Measurements from ENCODE around the gene RAPGEF1.

Gene RAPGEF1

DNA sequence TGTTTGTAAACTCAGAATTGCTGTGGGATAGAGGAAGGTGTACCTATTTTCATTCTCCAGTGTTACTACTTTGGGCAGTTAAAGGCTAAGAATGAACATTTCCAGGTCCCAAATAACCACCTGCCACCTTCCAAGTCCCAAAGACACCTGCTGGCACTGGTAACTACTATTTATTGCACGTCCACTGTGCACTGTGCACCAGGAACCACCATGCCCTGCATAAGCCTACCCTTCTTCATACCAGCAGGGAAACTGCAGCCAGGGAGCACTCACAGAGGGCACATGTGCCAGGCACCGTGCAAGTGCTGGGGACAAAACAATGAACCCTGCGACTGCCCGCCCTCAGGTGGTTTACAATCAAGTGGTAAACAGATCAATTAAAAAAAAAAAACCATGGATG lies 34.9 kb downstream of the RAPGEF1 start:
- no peak for DNase-seq

DNA sequence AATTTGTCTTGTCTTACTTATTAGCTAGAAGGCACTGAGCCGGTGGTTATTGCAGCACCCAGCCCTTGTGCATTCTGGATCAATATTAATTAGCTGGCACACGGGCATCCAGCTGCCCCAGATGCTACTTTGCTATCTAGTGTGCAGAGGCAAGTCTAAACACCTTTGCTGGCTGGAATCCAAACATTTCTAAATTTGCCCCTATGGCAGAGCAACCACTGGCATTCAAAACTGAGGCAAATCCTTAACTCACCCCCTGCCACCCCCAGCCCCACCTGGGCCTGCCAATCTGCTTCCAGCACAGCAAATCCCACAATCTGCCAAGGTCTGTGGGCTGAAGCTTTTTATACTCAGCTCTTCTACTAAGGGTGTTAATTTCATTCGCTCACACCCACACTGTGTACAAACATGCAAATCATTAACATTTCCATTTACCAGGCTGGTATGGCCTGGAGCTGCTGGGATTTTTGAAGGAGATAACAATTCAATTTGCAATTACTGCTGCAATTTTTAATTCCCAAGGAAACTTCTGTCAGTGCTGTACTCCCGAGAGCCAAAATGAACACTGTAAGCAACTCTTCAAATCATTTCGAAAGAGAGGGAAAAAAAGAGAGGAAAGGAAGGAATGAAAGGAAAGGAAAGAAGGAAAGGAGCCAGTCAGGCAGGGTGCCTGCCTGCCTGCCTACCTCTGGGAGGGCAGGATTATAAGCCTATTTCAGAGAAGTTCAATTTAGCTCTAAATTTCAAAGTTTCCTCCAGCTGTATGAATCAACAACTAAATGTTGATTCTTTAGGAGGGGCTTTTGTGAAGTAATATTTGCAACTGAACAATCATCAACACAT lies 35.5 kb downstream of the RAPGEF1 start:
- no peak for DNase-seq

DNA sequence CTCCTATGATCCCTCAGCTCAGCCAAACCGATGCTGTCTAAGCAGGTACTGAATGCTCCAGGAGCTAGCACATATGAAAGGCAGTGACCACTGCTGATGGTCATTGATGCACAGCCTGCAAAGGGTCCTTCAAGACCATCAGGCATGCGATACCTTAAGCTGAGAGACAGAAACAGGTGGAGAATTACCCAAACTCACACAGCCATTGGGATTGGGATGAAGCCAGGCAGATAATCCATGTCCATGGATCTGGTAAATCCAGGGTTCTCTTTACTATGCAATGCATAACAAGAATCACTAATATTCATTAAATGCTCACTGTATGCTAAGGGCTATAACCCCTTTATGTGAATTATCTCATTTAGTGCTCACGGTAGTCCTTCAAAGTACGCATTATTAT lies 36.2 kb downstream of the RAPGEF1 start:
- DNase-seq = no peak

DNA sequence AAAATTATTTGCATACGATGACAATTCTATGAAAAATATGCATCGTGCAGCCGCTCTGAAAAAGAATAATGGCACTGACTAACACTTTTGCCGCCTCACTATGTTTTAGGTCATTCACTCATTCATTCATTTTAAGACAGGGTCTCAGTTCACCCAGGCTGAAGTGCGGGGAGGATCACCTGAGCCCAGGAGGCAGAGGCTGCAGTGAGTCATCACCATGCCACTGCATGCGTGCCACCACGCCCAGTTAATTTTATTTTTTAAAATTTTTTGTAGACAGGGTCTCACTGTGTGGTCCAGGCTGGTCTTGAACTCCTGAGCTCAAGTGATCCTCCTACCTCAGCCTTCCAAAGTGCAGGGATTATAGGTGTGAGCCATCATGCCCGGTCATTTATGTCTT lies 37.0 kb downstream of the RAPGEF1 start:
- no peak for DNase-seq

GRCh38 chr9:131701789-131702337 lies 38.0 kb downstream of the RAPGEF1 start:
- DNase-seq = no peak

DNA sequence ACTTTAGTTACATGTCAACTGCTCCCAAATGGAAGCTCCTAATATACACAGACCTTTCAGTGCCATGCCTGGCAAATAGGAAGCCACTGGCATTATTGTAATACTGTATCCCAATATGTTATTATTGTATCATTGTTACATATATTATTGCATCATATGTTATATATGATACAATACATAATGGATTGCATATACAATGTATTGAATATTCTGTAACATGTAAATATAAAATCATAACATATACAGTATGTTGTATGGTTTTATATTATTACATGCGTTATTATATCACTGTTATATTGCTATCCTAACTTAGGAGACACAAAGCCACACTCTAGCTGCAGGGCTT lies 38.5 kb downstream of the RAPGEF1 start:
- DNase-seq = no peak

GRCh38 chr9:131700765-131701435 lies 39.0 kb downstream of the RAPGEF1 start:
- no peak for DNase-seq

DNA sequence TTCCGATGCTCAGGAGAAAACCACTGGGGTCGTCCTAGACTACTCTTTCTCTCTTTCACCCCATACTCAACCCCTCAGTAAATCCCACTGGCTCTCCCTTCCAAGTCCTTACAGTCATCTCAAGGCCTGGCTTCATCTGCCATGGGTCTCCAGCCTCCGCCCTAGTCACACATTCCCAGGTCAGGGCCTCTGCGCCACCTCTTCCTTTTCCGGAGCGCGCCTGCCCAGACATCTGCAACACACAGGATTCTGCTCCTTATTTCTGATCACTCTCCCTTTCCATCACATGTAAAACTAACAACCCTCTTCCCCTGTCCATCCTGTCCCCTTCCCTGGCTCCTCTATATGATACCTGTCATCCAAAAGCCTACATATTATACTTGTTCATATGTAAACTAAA lies 39.8 kb downstream of the RAPGEF1 start:
- no peak for DNase-seq

DNA sequence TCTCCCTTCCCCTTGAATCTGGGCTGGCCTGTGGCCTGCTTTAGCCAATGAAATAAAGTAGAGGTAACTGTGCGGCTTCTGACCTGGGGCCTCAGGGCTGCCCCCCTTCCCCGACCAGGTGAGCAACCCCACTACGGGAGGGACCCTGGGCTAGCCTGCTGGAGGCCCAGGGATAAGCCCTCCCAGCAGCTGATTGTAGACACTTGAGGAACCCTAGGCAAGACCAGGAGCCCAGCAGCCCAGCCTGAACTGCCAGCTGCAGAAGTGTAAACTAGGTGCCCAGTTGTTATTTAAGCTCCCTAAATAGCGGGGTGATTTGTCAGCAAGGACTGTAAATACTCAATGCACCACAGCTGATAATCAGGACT lies 41.3 kb downstream of the RAPGEF1 start:
- DNase-seq = no peak

- DNase-seq = no peak
These were observed 41.8 kb downstream of the RAPGEF1 start for GRCh38 chr9:131697908-131698617.

DNA sequence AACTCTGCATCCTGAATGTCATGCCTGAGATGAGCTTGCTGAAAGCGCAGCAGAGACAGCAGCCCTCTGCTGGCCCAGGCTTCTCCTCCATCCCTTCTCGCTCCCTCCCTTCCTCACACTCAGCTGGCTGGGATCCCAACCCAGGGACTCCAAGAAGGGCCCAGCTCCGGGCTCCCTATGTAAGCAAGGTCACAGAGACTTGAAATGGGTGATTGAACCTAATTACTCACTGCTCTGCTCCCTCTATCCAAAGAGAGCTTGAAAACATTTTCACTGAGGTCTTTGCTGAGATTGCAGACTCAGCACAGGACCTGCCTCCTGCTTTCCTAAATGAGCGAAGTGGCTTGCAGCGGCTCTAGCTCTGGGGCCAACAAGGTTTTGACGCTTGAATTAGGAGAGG lies 42.8 kb downstream of the RAPGEF1 start:
- DNase-seq = no peak

DNA sequence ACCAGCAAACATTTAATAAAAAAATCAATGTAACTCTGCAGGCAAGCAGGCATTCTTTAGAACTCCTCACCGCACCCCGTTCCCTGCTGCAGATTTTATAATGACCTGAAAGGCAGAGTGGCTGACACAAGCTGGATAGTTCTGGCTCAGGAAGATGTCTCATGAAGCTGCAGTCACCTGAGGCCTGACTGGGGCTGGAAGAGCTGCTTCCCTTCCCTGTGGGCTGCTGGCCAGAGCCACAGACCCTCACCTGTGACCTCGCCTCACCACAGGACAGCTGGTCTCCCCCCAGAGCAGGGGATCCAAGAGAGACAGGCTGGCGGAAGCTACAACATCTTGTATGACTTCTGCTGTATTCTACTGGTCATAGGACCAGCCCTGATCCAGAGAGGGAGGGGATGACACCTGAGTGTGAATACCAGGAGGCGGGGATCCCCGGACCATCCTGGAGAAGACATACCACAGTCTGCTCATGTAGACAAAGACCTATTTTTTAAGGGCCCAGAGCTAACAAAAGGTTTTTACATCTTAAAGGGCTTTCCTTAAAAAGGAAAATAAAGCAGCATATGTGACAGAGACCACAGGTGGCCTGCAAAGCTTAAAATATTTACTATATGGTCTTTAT lies 43.9 kb downstream of the RAPGEF1 start:
- no peak for DNase-seq

DNA sequence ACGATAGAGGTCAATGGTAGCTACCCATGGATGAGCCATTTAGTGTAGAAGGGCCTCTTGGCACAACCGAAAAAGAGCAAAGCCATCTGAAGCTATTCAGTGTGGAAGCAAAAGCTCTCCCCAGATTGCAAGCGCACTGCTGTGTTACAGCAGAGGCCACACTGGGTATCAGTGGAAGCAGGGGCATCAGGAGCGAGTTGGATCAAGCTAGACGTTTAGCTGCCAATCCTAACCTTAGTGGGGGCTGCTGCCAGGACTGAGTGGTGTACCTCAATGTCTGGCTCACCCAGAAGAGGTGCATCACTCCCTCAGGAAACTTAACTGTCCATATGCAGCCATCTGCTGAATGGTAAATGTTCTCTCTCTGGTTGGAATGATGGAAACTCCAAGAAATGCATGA lies 44.5 kb downstream of the RAPGEF1 start:
- DNase-seq = no peak

DNA sequence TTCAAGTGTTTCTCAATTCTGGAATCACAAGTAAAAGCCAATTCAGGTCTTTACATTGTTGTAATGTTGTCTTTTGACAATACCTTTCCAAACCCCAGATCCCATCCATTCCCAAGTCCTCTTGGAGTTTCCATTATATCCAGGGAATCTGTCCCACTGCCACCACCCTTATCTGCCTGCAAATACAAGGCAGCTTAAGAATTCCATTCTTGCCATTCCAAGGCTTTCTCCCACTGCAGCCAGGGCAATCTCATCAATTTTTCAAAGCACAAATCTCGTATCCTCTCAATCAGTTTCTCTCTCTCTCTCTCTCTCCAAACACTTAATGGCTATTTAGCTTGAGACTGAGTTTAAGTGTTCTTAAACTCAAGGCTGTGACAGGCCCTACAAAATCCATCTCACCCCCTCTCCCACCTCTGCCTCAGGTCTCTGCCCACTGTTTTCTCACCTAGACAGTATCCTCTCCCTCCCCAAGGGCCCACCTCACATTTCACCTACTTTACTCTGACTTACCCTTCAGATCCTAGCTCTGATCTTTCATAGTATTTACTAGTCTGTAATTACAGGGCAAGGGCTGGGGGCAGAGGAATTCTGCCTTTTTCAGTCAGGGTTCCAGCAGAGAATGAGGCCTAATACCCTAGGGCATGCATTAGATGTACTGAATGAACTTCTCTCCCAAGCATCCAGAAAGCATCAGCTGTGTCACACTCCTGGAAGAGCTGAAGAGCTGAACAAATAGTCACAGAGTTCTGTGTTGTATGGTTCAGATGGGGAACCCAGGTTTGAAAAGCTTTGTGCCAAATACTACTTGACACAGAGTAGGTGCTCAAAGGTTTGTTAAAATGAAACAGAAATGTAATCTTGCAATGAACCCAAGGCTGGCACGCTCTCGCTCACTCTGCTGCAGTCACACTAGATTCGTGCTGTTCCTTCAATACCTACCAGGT lies 46.0 kb downstream of the RAPGEF1 start:
- DNase-seq = no peak

DNA sequence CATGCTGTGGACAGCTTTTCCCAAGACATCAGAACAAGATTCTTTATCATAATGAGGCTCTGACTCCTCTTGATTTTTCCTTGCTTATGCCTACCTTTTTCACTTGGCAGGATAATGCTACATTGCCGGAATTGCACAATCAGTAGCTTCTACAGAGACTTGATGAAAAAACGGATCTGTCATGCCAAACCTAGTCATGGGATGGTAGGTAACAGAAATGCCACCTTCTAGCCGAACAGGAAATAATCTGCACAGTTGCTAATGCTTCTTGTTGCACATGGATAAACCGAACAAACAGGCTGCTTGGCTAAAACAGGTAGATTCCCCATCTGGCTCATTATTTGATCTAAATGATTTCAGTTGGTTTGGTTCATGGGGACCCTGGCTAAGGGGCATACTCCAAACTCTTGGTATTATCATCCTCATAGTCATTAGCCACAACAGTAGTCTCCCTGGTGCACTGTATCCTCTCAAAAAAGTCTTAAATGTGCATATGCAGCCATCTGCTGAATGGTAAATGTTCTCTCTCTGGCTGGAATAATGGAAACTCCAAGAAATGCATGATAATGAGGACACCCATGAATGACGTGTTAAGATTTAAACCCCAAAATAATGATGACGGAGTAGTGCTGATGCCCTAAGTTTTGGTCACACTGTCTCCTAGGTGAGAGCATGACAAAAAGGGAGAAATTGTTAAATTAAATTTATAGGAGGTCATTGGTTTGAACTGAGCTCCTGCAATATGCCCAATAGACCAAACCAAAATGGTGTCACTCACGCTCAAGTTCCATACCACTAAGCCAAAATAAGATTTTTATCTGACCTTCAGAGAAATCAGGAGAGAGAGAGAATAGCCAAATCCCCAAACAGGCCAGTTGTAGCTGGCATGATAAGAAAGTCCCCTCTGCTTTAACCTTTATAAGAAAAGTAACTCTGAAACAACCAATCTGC lies 47.0 kb downstream of the RAPGEF1 start:
- DNase-seq = no peak

DNA sequence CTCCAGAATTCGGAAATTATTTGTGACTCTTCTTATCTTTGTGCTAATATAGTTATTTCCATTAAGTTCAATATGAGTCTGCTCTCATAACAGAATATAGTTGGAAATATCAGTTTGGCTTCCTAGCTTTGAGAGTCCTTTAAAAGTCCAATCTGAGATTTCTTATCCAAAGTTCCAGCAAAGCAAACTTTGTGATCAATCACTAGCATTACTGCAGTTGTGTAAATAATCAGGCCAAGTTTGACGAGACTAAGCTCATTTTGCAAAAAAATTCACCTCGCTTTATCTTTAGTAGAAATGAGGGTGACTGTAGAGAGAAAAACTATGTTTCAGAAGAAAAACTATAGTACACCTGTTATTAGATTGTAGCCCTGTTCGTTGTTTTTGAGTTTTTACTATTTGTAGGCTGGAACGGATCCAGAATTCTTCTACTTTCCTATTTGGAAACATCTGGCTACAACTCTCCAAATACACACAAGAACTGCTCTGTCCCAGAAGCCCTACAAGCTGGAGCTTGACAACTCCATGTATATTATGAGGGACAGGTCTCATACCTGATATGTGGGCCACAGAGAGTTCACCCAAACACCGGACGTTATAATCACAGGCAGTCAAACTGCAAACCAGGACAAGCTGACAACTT lies 47.8 kb downstream of the RAPGEF1 start:
- no peak for DNase-seq

GRCh38 chr9:131690941-131691573 lies 48.8 kb downstream of the RAPGEF1 start:
- DNase-seq = no peak

GRCh38 chr9:131690462-131690861 lies 49.4 kb downstream of the RAPGEF1 start:
- no peak for DNase-seq

GRCh38 chr9:131688377-131688776 lies 51.5 kb downstream of the RAPGEF1 start:
- DNase-seq = no peak
